Nephron (organoid): ENCODE results near the gene FEV.

Source experiments
- H3K27ac Mint-ChIP-seq, 3 experiments: 2 replicates each; pipeline ENCODE4 v1.8.0; 2020; ENCODE audit warnings: mixed read lengths in 3 of 3, mild to moderate bottlenecking in 2 of 3, moderate library complexity in 1 of 3
- H3K27me3 Mint-ChIP-seq: 2 replicates; pipeline ENCODE4 v1.8.0; 2021; ENCODE audit warnings: low read depth, mild to moderate bottlenecking, moderate library complexity, mixed read lengths
- H3K36me3 Mint-ChIP-seq: 2 replicates; pipeline ENCODE4 v1.8.0; 2020; ENCODE audit warnings: low read depth, mixed read lengths
- H3K4me1 Mint-ChIP-seq: 2 replicates; pipeline ENCODE4 v1.8.0; 2020; ENCODE audit warnings: mixed read lengths
- H3K4me3 Mint-ChIP-seq, 3 experiments: 2 replicates each; pipeline ENCODE4 v1.8.0; 2020; ENCODE audit warnings: mild to moderate bottlenecking in 3 of 3, mixed read lengths in 3 of 3, moderate library complexity in 2 of 3
- H3K9me3 Mint-ChIP-seq: 2 replicates; pipeline ENCODE4 v1.8.0; 2020; ENCODE audit warnings: mixed read lengths
- TF ChIP-seq, protein P1 (sequence below), 3 experiments: fragments of 200-600 bp; sonication (generic); IDR thresholded peaks; one replicate each; pipeline ENCODE4 v1.5.0; 2021; ENCODE audit warnings: antibody characterized with exemption in 3 of 3; ENCODE audit not compliant: unreplicated experiment in 3 of 3

FEV gene

DNA sequence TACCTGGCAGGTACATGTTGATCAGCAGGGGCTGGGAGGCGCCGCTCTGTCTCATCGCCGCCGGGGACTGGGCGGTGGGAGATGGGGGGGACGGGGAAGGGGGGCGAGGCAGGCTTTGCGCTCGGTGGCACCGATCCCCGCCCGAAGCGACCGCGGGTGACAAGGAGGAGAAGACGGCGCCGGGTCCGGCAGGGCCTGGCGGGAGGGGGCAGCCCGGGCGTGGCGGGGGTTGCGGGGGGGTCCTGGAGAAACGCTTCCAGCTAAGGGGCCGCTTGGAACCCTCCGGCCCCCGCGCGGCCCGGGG lies at the start of gene FEV:
FEV (minus strand) TSS at position 164 of the 304 bp plus-strand sequence; CDS start at position 55, 109 bp downstream.
- peaks cover 97% of the 10 kb centered on the region for H3K27me3 Mint-ChIP-seq
- peak within 1 kb of the TSS; percentile 60 to 77 (median 71) for H3K4me3 Mint-ChIP-seq
- H3K9me3 Mint-ChIP-seq, result peaks cover 3% of the 10 kb centered on the region
- H3K36me3 Mint-ChIP-seq, result no peaks in the 10 kb centered on the region
- TF ChIP-seq, protein P1, sequence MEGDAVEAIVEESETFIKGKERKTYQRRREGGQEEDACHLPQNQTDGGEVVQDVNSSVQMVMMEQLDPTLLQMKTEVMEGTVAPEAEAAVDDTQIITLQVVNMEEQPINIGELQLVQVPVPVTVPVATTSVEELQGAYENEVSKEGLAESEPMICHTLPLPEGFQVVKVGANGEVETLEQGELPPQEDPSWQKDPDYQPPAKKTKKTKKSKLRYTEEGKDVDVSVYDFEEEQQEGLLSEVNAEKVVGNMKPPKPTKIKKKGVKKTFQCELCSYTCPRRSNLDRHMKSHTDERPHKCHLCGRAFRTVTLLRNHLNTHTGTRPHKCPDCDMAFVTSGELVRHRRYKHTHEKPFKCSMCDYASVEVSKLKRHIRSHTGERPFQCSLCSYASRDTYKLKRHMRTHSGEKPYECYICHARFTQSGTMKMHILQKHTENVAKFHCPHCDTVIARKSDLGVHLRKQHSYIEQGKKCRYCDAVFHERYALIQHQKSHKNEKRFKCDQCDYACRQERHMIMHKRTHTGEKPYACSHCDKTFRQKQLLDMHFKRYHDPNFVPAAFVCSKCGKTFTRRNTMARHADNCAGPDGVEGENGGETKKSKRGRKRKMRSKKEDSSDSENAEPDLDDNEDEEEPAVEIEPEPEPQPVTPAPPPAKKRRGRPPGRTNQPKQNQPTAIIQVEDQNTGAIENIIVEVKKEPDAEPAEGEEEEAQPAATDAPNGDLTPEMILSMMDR (IDR thresholded peaks at IDR 0.05; ENCODE audit: unreplicated experiment in 3 of 3), result no peak
- peaks cover 13% of the 10 kb centered on the region for H3K4me1 Mint-ChIP-seq
- H3K27ac Mint-ChIP-seq, result no peak within 1 kb of the TSS

- Mint-ChIP-seq H3K36me3 (no peaks in the 10 kb centered on the region), H3K4me3 (no peak overlapping the region), H3K27ac (no peak overlapping the region), H3K9me3 (no peaks in the 10 kb centered on the region), H3K4me1 (no peaks in the 10 kb centered on the region), H3K27me3 (peaks cover 75% of the 10 kb centered on the region)
- TF ChIP-seq, protein P1 (IDR thresholded peaks at IDR 0.05; ENCODE audit: unreplicated experiment in 3 of 3), result no peak
These were observed 47.2 kb upstream of the FEV start for GRCh38 chr2:219032051-219032745.

GRCh38 chr2:219031005-219031738 lies 46.2 kb upstream of the FEV start:
- Mint-ChIP-seq H3K9me3 (no peaks in the 10 kb centered on the region), H3K4me1 (no peaks in the 10 kb centered on the region), H3K4me3 (no peak overlapping the region), H3K27me3 (peaks cover 73% of the 10 kb centered on the region), H3K27ac (no peak overlapping the region), H3K36me3 (no peaks in the 10 kb centered on the region)
- TF ChIP-seq, protein P1 (IDR thresholded peaks at IDR 0.05; ENCODE audit: unreplicated experiment in 3 of 3), result no peak

GRCh38 chr2:219030177-219030940 lies 45.4 kb upstream of the FEV start:
- Mint-ChIP-seq H3K36me3 (no peaks in the 10 kb centered on the region), H3K27ac (no peak overlapping the region), H3K4me1 (no peaks in the 10 kb centered on the region), H3K9me3 (no peaks in the 10 kb centered on the region), H3K4me3 (no peak overlapping the region), H3K27me3 (peaks cover 73% of the 10 kb centered on the region)
- TF ChIP-seq, protein P1 (IDR thresholded peaks at IDR 0.05; ENCODE audit: unreplicated experiment in 3 of 3), result no peak

GRCh38 chr2:219029829-219030165 lies 44.8 kb upstream of the FEV start:
- Mint-ChIP-seq H3K4me3 (no peak overlapping the region), H3K36me3 (no peaks in the 10 kb centered on the region), H3K27me3 (peaks cover 68% of the 10 kb centered on the region), H3K4me1 (no peaks in the 10 kb centered on the region), H3K9me3 (no peaks in the 10 kb centered on the region), H3K27ac (no peak overlapping the region)
- TF ChIP-seq, protein P1 (IDR thresholded peaks at IDR 0.05; ENCODE audit: unreplicated experiment in 3 of 3), result peak; percentile 89 to 96 (median 95)
